DND-41 (cell line): ENCODE data around the gene MMP24.
"Not testable (repeated sequence)": the region's sequence is repeated elsewhere in the genome, so short reads cannot be mapped to it uniquely, and the experiment has no call there.

Experiments used
- ATAC-seq: fragments of 200-7000 bp; cut with Tn5 transposase; 3 replicates; pipeline ENCODE4 v1.9.1; 2021; ENCODE audit warnings: low read depth; ENCODE audit not compliant: insufficient read depth
- DNase-seq: peaks from one replicate; pipeline ENCODE4 v3.0.0-alpha.2; 2020
- H2AFZ ChIP-seq: 2 replicates; pipeline ENCODE4 v1.6.0; 2012; ENCODE audit warnings: low read depth, low read length
- H3K27ac ChIP-seq: 2 replicates; pipeline ENCODE4 v1.5.1; 2012; ENCODE audit warnings: low read length, inconsistent platforms
- H3K27me3 ChIP-seq: fragments of 200-600 bp; sonication (generic); 2 replicates; pipeline ENCODE4 v1.6.0; 2012; ENCODE audit warnings: low read length, mild to moderate bottlenecking, inconsistent platforms; ENCODE audit not compliant: insufficient read depth, poor library complexity
- H3K36me3 ChIP-seq: 2 replicates; pipeline ENCODE4 v1.5.1; 2012; ENCODE audit warnings: low read length, inconsistent platforms; ENCODE audit not compliant: insufficient read depth
- H3K4me1 ChIP-seq: 2 replicates; pipeline ENCODE4 v1.5.1; 2012; ENCODE audit warnings: mild to moderate bottlenecking, low read length; ENCODE audit not compliant: insufficient read depth
- H3K4me2 ChIP-seq: 2 replicates; pipeline ENCODE4 v1.6.0; 2012; ENCODE audit warnings: mild to moderate bottlenecking, moderate library complexity, low read length, inconsistent platforms; ENCODE audit not compliant: insufficient read depth
- H3K4me3 ChIP-seq, 2 experiments: fragments of 200-600 bp in 1 of 2; shearing (Covaris generic) in 1 of 2; 2 replicates each; pipeline ENCODE4 v1.5.1; 2012 to 2016; ENCODE audit warnings: inconsistent platforms in 2 of 2, low read length in 2 of 2, mild to moderate bottlenecking in 2 of 2, low read depth in 1 of 2, moderate library complexity in 1 of 2
- H3K79me2 ChIP-seq: 2 replicates; pipeline ENCODE4 v1.6.0; 2012; ENCODE audit warnings: low read length, inconsistent platforms; ENCODE audit not compliant: insufficient read depth
- H3K9ac ChIP-seq: 2 replicates; pipeline ENCODE4 v1.6.0; 2012; ENCODE audit warnings: low read depth, mild to moderate bottlenecking, inconsistent platforms, low read length, moderate library complexity
- H3K9me3 ChIP-seq: 2 replicates; pipeline ENCODE4 v1.5.1; 2012; ENCODE audit warnings: low read length, moderate library complexity, mild to moderate bottlenecking, inconsistent platforms; ENCODE audit not compliant: insufficient read depth, severe bottlenecking
- H4K20me1 ChIP-seq: 2 replicates; pipeline ENCODE4 v1.6.0; 2012; ENCODE audit warnings: low read length; ENCODE audit not compliant: insufficient read depth
- CTCF ChIP-seq: IDR thresholded peaks from 2 replicates; pipeline ENCODE4 v1.5.1; 2012; ENCODE audit warnings: borderline replicate concordance, low read length, moderate library complexity, mild to moderate bottlenecking; ENCODE audit not compliant: poor library complexity, severe bottlenecking; ENCODE audit errors: extremely low read depth
- EZH2 ChIP-seq: IDR thresholded peaks from 3 replicates; pipeline ENCODE4 v1.6.1; 2012; ENCODE audit warnings: borderline replicate concordance, low read depth, mild to moderate bottlenecking, moderate library complexity, low read length, inconsistent platforms; ENCODE audit not compliant: severe bottlenecking

MMP24 gene

DNA sequence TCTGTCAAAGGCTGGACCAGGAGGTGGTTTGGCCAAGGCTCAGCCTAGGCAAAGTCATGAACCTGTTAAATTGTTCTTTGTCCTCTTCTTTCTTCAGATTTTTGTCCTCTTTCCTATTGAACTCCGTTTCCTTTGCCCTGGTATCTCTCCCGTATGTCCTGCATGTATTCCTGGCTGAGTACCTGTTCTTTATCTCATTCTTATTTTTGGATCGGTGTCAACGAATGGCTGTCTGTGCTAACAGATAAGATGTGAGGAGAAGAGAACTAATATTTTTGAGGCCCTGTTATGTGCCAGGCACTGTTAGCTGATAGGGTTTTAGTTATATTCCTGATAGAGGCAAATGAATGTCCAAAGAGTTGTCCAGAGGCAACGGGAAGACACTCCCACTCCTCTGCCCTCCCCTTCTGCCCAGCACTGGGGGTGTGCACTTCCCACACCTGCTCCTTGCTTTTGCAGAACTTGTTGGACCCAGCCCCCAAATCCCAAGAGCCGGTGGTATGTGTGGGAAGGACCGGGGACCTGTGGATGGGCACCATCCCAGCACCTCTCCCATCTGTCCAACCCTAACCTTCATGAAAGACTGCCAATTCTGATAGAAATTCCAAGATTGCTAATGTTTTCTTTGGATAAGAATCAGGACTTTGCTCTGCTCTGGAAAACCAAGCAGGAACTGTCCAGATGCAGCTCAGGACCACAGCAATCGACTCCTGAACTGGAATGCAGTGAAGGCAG is 30.9 kb downstream of the MMP24 start:
- no peaks in the 10 kb centered on the region for H3K36me3 ChIP-seq
- H2AFZ ChIP-seq = no peak overlapping the region
- H3K4me3 ChIP-seq = no peak overlapping the region
- ATAC-seq = no peak
- no peaks in the 10 kb centered on the region for H3K27me3 ChIP-seq
- no peak for DNase-seq
- 0 out of 2 replicates have a peak, but pooled peaks cover 3% of the 10 kb centered on the region for H3K4me1 ChIP-seq
- TF ChIP-seq EZH2 = no peak
- TF ChIP-seq CTCF = no peak
- H3K9ac ChIP-seq = no peak overlapping the region
- H3K9me3 ChIP-seq = no peaks in the 10 kb centered on the region
- no peaks in the 10 kb centered on the region for H4K20me1 ChIP-seq
- no peaks in the 10 kb centered on the region for H3K79me2 ChIP-seq
- H3K4me2 ChIP-seq = no peak overlapping the region
- no peak overlapping the region for H3K27ac ChIP-seq

DNA sequence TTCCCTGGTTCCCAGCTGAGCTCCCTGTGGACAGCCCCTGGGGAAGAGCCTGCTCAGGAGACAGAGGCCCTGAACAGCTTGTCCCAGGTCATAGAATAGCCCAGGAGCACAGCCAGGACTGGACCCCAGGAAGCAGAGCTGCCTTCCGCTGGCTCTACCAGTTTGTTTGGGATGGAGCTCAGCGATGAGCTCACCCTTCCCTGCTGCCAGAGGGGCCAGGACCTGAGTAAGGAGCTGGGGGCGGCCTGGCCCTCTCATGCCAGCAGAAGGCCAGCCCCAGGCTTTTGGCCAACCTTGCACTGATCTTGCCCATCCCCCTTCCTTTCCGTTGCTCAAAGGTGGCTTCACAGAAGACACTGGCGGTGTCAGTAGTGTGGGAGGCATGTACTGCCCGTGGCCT is 33.9 kb downstream of the MMP24 start:
- no peak overlapping the region for H2AFZ ChIP-seq
- no peak overlapping the region for H3K4me3 ChIP-seq
- no peaks in the 10 kb centered on the region for H3K36me3 ChIP-seq
- no peaks in the 10 kb centered on the region for H3K4me1 ChIP-seq
- H3K27me3 ChIP-seq = no peaks in the 10 kb centered on the region
- DNase-seq = no peak
- TF ChIP-seq EZH2 (no peak), CTCF (no peak)
- no peaks in the 10 kb centered on the region for H3K79me2 ChIP-seq
- H3K4me2 ChIP-seq = no peak overlapping the region
- H3K9me3 ChIP-seq = no peaks in the 10 kb centered on the region
- H4K20me1 ChIP-seq = no peaks in the 10 kb centered on the region
- ATAC-seq = no peak
- H3K27ac ChIP-seq = no peak overlapping the region
- H3K9ac ChIP-seq = no peak overlapping the region

DNA sequence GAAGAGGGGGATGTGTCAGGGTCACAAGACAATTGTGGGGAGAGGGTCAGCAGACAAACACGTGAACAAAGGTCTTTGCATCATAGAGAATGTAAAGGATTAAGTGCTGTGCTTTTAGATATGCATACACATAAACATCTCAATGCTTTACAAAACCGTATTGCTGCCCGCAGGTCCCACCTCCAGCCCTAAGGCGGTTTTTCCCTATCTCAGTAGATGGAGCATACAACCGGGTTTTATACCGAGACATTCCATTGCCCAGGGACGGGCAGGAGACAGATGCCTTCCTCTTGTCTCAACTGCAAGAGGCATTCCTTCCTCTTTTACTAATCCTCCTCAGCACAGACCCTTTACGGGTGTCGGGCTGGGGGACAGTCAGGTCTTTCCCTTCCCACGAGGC is 35.8 kb downstream of the MMP24 start:
- H3K79me2 ChIP-seq, H3K36me3 ChIP-seq, H4K20me1 ChIP-seq, DNase-seq, H3K4me2 ChIP-seq, H3K9ac ChIP-seq, H3K27ac ChIP-seq, H3K9me3 ChIP-seq, ATAC-seq, H3K4me3 ChIP-seq, H3K27me3 ChIP-seq, H2AFZ ChIP-seq, H3K4me1 ChIP-seq: not testable (repeated sequence)

- H3K36me3 ChIP-seq, H3K27me3 ChIP-seq, DNase-seq, H2AFZ ChIP-seq, H3K9ac ChIP-seq, H3K4me1 ChIP-seq, H3K27ac ChIP-seq, ATAC-seq, H3K4me3 ChIP-seq, H4K20me1 ChIP-seq, H3K9me3 ChIP-seq, H3K79me2 ChIP-seq, H3K4me2 ChIP-seq: not testable (repeated sequence)
These were observed 36.4 kb downstream of the MMP24 start for GRCh38 chr20:35262731-35263531.
